ENCODE measurements around the gene SOX6.

DNA sequence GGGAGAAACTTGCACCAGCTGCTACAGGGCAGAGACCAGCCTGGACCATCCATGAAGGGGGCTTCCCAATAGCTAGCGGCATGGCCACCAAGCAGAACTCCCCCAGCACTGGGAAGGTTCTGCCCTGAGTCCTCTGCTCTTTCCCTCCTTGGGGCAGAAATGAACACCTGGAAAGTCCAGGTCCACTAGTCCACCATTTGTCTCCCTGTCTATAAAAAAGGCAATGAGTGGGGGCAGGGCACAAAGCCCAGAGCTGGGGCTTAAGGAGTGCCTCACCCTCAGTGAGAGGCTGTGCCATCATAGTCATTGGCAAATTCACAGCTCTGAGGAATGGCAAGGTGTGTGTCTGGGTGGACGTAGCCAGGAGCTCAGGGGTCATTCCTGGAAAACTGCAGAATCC, 420.3 kb downstream of the SOX6 start:
- TF ChIP-seq, protein P1, sequence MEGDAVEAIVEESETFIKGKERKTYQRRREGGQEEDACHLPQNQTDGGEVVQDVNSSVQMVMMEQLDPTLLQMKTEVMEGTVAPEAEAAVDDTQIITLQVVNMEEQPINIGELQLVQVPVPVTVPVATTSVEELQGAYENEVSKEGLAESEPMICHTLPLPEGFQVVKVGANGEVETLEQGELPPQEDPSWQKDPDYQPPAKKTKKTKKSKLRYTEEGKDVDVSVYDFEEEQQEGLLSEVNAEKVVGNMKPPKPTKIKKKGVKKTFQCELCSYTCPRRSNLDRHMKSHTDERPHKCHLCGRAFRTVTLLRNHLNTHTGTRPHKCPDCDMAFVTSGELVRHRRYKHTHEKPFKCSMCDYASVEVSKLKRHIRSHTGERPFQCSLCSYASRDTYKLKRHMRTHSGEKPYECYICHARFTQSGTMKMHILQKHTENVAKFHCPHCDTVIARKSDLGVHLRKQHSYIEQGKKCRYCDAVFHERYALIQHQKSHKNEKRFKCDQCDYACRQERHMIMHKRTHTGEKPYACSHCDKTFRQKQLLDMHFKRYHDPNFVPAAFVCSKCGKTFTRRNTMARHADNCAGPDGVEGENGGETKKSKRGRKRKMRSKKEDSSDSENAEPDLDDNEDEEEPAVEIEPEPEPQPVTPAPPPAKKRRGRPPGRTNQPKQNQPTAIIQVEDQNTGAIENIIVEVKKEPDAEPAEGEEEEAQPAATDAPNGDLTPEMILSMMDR (IDR thresholded peaks at IDR 0.05; ENCODE audit: poor library complexity, severe bottlenecking) = no peak
- no peak for TF ChIP-seq TAF1 (IDR thresholded peaks at IDR 0.05; ENCODE audit: low read depth)
- TF ChIP-seq, protein P2, sequence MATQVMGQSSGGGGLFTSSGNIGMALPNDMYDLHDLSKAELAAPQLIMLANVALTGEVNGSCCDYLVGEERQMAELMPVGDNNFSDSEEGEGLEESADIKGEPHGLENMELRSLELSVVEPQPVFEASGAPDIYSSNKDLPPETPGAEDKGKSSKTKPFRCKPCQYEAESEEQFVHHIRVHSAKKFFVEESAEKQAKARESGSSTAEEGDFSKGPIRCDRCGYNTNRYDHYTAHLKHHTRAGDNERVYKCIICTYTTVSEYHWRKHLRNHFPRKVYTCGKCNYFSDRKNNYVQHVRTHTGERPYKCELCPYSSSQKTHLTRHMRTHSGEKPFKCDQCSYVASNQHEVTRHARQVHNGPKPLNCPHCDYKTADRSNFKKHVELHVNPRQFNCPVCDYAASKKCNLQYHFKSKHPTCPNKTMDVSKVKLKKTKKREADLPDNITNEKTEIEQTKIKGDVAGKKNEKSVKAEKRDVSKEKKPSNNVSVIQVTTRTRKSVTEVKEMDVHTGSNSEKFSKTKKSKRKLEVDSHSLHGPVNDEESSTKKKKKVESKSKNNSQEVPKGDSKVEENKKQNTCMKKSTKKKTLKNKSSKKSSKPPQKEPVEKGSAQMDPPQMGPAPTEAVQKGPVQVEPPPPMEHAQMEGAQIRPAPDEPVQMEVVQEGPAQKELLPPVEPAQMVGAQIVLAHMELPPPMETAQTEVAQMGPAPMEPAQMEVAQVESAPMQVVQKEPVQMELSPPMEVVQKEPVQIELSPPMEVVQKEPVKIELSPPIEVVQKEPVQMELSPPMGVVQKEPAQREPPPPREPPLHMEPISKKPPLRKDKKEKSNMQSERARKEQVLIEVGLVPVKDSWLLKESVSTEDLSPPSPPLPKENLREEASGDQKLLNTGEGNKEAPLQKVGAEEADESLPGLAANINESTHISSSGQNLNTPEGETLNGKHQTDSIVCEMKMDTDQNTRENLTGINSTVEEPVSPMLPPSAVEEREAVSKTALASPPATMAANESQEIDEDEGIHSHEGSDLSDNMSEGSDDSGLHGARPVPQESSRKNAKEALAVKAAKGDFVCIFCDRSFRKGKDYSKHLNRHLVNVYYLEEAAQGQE (IDR thresholded peaks at IDR 0.05; ENCODE audit: borderline replicate concordance) = no peak
- no peak for TF ChIP-seq EZH2 (IDR thresholded peaks at IDR 0.05; ENCODE audit: borderline replicate concordance, insufficient read depth, low read length, poor library complexity, severe bottlenecking)
